HepG2 (cell line): ENCODE data around the gene USP12. TPM values are rescaled to one million over a fixed set of nuclear protein-coding genes. Genes with fewer than 3 reads are reported as not detected.
A peak's percentile ranks its signal among the peaks of the same experiment; 100 is the strongest.

Source experiments
- ATAC-seq: fragments of 200-7000 bp; cut with Tn5 transposase; 3 replicates; pipeline ENCODE4 v1.9.1; 2020; ENCODE audit warnings: mild to moderate bottlenecking, moderate library complexity
- BruUV-seq: library from RNA; stranded (reverse); fragments of 400-500 nt; replicated peaks from 2 replicates; lab custom pipeline; 2021; lab: Mats Ljungman, UMichigan
- CTCF ChIA-PET: fragments of 300-600 bp; formaldehyde crosslinking; extraction: SDS; loops from one replicate; lab custom pipeline; 2021; ENCODE audit warnings: low total read pairs, inconsistent platforms, low intra/inter-chr PET ratio; lab: Yijun Ruan, JAX
- POLR2A ChIA-PET: fragments of 350-600 bp; sonication (Branson Sonifier 250); formaldehyde crosslinking; loops from one replicate; lab custom pipeline; 2020; ENCODE audit warnings: antibody characterized with exemption, inconsistent platforms; lab: Yijun Ruan, JAX
- DNase-seq: peaks from one replicate; pipeline ENCODE4 v3.0.0-alpha.2; 2015; ENCODE audit warnings: low spot score
- FAIRE-seq: peaks from 3 replicates; lab custom pipeline; 2011; peaks lifted over from hg19 to GRCh38; lab: Jason Lieb, UNC
- H2AFZ ChIP-seq: one replicate; pipeline ENCODE4 v1.6.1; 2011; ENCODE audit warnings: low read length, inconsistent platforms
- H3K27ac ChIP-seq: fragments of 300-600 bp; 3 replicates; pipeline ENCODE4 v1.8.0; 2011; ENCODE audit warnings: mixed run types, mild to moderate bottlenecking, mixed read lengths, low read length, inconsistent platforms; ENCODE audit not compliant: insufficient read depth; ENCODE audit errors: extremely low read length
- H3K27me3 ChIP-seq, 2 experiments: fragments of 200-600 bp in 1 of 2; 2 replicates in 1 of 2; 3 replicates in 1 of 2; pipeline versions ENCODE4 v1.6.0 to v1.8.0; 2011; ENCODE audit warnings: low read length in 2 of 2, mild to moderate bottlenecking in 2 of 2, moderate library complexity in 2 of 2, inconsistent platforms in 1 of 2; ENCODE audit not compliant: insufficient read depth in 2 of 2, control insufficient read depth in 1 of 2
- H3K36me3 ChIP-seq, 2 experiments: fragments of 200-600 bp in 1 of 2; replicated peaks in 1 of 2; 2 replicates in 1 of 2; 3 replicates in 1 of 2; pipeline versions ENCODE4 v1.5.1 to v1.8.0; 2011; ENCODE audit warnings: low read length in 2 of 2, inconsistent platforms in 1 of 2; ENCODE audit not compliant: insufficient read depth in 2 of 2, control insufficient read depth in 1 of 2
- H3K4me1 ChIP-seq: 2 replicates; pipeline ENCODE4 v1.5.1; 2012; ENCODE audit warnings: low read length, inconsistent platforms; ENCODE audit not compliant: insufficient read depth
- H3K4me2 ChIP-seq: 2 replicates; pipeline ENCODE4 v1.6.0; 2011; ENCODE audit warnings: low read depth, low read length, inconsistent platforms
- H3K4me3 ChIP-seq, 3 experiments: fragments of 200-600 bp in 1 of 3; sonication (generic), shearing (Covaris generic) in 1 of 3; replicated peaks in 1 of 3; 2 replicates each; pipeline ENCODE4 v1.5.1; 2011 to 2016; ENCODE audit warnings: low read length in 3 of 3, inconsistent platforms in 2 of 3, low read depth in 2 of 3, mild to moderate bottlenecking in 2 of 3, control low read depth in 1 of 3, mixed read lengths in 1 of 3; ENCODE audit not compliant: insufficient read depth in 1 of 3
- H3K79me2 ChIP-seq: one replicate; pipeline ENCODE4 v1.6.1; 2011; ENCODE audit warnings: low read length, inconsistent platforms; ENCODE audit not compliant: insufficient read depth
- H3K9ac ChIP-seq: 2 replicates; pipeline ENCODE4 v1.6.0; 2011; ENCODE audit warnings: mild to moderate bottlenecking, low read depth, low read length, inconsistent platforms; ENCODE audit not compliant: insufficient read depth
- H3K9me3 ChIP-seq: 2 replicates; pipeline ENCODE4 v1.5.1; 2012; ENCODE audit warnings: mild to moderate bottlenecking, low read length
- H4K20me1 ChIP-seq: 2 replicates; pipeline ENCODE4 v1.6.0; 2011; ENCODE audit warnings: inconsistent platforms, mild to moderate bottlenecking, low read length, moderate library complexity; ENCODE audit not compliant: insufficient read depth
- DMAP1 ChIP-seq: IDR thresholded peaks from 2 replicates; pipeline ENCODE4 v1.6.1; 2016
- SNAI1 ChIP-seq: sonication (generic); formaldehyde crosslinking; IDR thresholded peaks from 2 replicates; pipeline ENCODE4 v1.5.0; 2020; ENCODE audit warnings: mild to moderate bottlenecking, missing genetic modification reagents, borderline replicate concordance
- SP140L ChIP-seq: sonication (generic); formaldehyde crosslinking; IDR thresholded peaks from 2 replicates; pipeline ENCODE4 v1.4.0; 2020; ENCODE audit warnings: missing genetic modification reagents, borderline replicate concordance
- ZNF382 ChIP-seq: sonication (generic); formaldehyde crosslinking; IDR thresholded peaks from 2 replicates; pipeline ENCODE4 v1.5.0; 2020; ENCODE audit warnings: missing genetic modification reagents, mild to moderate bottlenecking, borderline replicate concordance
- ZNF598 ChIP-seq: sonication (generic); formaldehyde crosslinking; IDR thresholded peaks from 2 replicates; pipeline ENCODE4 v1.5.1; 2020; ENCODE audit warnings: mild to moderate bottlenecking, missing genetic modification reagents, borderline replicate concordance
- ZNF607 ChIP-seq: sonication (generic); formaldehyde crosslinking; IDR thresholded peaks from 2 replicates; pipeline ENCODE4 v1.5.1; 2020; ENCODE audit warnings: missing genetic modification reagents, mild to moderate bottlenecking, borderline replicate concordance
- WGBS: methylation state at CpG from one replicate; pipeline ENCODE4 v1.1.6; 2017; ENCODE audit warnings: low lambda C conversion rate; 5-methylcytosine and 5-hydroxymethylcytosine counted together
- in situ Hi-C: cut with HindIII; loops from 2 replicates; pipeline ENCODE4 v1.10.0; 2017; ENCODE audit warnings: low pct_unique_long_range_greater_than_20kb; ENCODE audit not compliant: extremely low pct_ligation_motif_present
- intact Hi-C: fragments of 100-400 bp; cut with micrococcal nuclease; formaldehyde crosslinking; loops from one replicate; pipeline ENCODE4 v1.10.0; 2022; ENCODE audit not compliant: unreplicated experiment
- polyA plus RNA-seq, 8 experiments: library from polyadenylated mRNA; depleted of rRNA in 3 of 8; stranded (reverse) in 7 of 8; unstranded in 1 of 8; fragments of >200 nt; fragmentation: Illumina TruSeq in 4 of 8; extraction: Trizol in 4 of 8; gene quantifications; 2 replicates each; pipeline versions ENCODE4 v1.2.1 to v1.2.3, GENCODE V29; 2011 to 2016; ENCODE audit warnings: low read depth in 4 of 8, missing spikeins in 1 of 8, mixed read lengths in 1 of 8; ENCODE audit not compliant: insufficient read depth in 1 of 8
- total RNA-seq, 5 experiments: library from RNA; depleted of rRNA; stranded (reverse); fragments of >200 nt; fragmentation: Illumina TruSeq; extraction: Trizol; gene quantifications; 2 replicates each; pipeline ENCODE4 v1.2.3, GENCODE V29; 2016; ENCODE audit warnings: low read depth in 1 of 5
- TF ChIP-seq, protein P1 (sequence below): sonication (generic); formaldehyde crosslinking; IDR thresholded peaks from 2 replicates; pipeline ENCODE4 v1.5.0; 2020; ENCODE audit warnings: mild to moderate bottlenecking, missing genetic modification reagents
- TF ChIP-seq, protein P2 (sequence below): IDR thresholded peaks from 2 replicates; pipeline ENCODE4 v1.6.1; 2016; ENCODE audit warnings: low read depth

The USP12 gene
- total and polyA plus RNA-seq, 2 of the 13 experiments (the other 11 are each of a cell fraction or from before 2014, with no cell fraction given): 9.8 to 19.5 TPM

DNA sequence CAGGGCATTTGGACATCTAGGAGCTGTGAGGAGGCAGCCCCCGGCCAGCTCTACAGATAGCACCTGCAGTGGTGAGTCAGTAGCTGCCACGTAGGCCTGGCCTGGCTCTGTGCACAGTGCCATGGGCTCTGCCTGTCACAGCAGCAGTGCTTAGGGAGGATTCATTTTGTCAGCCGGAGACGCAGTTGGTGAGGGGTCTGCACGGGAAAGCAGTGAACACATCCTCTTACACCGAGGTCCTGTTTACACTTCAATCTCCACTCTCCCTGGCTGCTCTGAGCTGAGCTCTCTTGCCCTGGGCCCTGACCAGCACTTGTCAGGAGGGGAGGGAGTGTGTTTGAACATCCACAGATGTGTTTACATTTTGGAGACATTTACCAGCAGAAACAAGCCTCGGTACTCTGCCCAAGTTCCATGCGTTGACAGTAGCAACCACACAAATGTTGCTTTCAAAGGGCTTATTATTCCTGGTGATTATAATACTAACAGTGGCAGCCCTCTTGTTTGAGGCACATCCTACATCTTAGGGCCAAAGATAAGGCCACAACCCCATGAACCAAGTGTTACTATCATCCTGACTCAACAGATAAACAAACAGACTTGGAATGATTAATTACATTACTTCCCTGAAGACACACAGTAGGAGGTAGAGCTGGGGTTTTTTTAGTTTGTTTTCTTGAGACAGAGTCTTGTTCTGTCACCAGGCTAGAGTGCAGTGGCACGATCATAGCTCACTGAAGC, 148.9 kb downstream of the USP12 start (continued):
- TF ChIP-seq SNAI1 (CRISPR knock-in tag) (no peak), ZNF382 (CRISPR knock-in tag) (no peak), SP140L (CRISPR knock-in tag) (no peak), ZNF598 (no peak), ZNF607 (no peak)
- TF ChIP-seq, protein P1, sequence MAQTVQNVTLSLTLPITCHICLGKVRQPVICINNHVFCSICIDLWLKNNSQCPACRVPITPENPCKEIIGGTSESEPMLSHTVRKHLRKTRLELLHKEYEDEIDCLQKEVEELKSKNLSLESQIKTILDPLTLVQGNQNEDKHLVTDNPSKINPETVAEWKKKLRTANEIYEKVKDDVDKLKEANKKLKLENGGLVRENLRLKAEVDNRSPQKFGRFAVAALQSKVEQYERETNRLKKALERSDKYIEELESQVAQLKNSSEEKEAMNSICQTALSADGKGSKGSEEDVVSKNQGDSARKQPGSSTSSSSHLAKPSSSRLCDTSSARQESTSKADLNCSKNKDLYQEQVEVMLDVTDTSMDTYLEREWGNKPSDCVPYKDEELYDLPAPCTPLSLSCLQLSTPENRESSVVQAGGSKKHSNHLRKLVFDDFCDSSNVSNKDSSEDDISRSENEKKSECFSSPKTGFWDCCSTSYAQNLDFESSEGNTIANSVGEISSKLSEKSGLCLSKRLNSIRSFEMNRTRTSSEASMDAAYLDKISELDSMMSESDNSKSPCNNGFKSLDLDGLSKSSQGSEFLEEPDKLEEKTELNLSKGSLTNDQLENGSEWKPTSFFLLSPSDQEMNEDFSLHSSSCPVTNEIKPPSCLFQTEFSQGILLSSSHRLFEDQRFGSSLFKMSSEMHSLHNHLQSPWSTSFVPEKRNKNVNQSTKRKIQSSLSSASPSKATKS (CRISPR knock-in tag): no peak
- TF ChIP-seq, protein P2, sequence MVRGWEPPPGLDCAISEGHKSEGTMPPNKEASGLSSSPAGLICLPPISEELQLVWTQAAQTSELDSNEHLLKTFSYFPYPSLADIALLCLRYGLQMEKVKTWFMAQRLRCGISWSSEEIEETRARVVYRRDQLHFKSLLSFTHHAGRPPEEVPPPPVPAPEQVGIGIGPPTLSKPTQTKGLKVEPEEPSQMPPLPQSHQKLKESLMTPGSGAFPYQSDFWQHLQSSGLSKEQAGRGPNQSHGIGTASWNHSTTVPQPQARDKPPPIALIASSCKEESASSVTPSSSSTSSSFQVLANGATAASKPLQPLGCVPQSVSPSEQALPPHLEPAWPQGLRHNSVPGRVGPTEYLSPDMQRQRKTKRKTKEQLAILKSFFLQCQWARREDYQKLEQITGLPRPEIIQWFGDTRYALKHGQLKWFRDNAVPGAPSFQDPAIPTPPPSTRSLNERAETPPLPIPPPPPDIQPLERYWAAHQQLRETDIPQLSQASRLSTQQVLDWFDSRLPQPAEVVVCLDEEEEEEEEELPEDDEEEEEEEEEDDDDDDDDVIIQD: peak; percentile 17; the same call in 1 of the 2 replicates

DNA sequence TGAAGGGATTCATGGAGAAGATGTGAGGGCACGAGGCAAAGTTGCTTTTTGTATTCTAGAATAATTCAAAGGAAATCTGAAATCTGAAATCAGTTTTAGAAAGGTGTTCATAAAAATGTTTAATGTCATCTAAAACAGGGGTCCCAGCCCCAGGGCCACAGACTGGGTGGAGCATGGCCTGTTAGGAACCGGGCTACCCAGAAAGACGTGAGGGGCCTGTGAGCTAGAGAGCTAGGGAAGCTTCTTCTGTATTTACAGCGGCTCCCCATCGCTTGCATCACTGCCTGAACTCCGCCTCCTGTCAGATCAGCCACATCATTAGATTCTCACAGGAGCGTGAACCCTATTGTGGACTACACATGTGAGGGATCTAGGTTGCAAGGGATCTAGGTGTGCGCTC, 151.2 kb downstream of the USP12 start:
- Histone ChIP-seq H3K4me1 (peaks cover 72% of the 10 kb centered on the region), H4K20me1 (no peaks in the 10 kb centered on the region), H3K79me2 (no peaks in the 10 kb centered on the region), H3K4me3 (no peak overlapping the region), H3K9me3 (no peaks in the 10 kb centered on the region)
- POLR2A ChIA-PET: no interaction called here
- no TSS peak for BruUV-seq
- DNase-seq (no peak), FAIRE-seq (no peak), ATAC-seq (no peak)
- WGBS: 38% methylated on average over 5 of the region's 8 CpGs
- in situ Hi-C loops: no loop called here
- no peak for TF ChIP-seq DMAP1 (CRISPR knock-in tag)
- TF ChIP-seq, all 625 proteins: peak for 0
- Histone ChIP-seq H3K27me3 (no peaks in the 10 kb centered on the region), H3K9ac (no peak overlapping the region), H3K36me3 (no peaks in the 10 kb centered on the region), H3K27ac (no peak overlapping the region), H3K4me2 (peak overlapping the region; percentile 14; the same call in 1 of the 2 replicates), H2AFZ (no peak overlapping the region)
- CTCF ChIA-PET: no interaction called here
- intact Hi-C loops: no loop called here
